Measurements from ENCODE around the gene PARD6A. TPM values are rescaled to one million over a fixed set of nuclear protein-coding genes. Genes with fewer than 3 reads are reported as not detected.

Gene PARD6A
- total and polyA plus RNA-seq, 2 of the 13 experiments (the other 11 are each of a cell fraction or from before 2014, with no cell fraction given) = 3.5 to 4.3 TPM

DNA sequence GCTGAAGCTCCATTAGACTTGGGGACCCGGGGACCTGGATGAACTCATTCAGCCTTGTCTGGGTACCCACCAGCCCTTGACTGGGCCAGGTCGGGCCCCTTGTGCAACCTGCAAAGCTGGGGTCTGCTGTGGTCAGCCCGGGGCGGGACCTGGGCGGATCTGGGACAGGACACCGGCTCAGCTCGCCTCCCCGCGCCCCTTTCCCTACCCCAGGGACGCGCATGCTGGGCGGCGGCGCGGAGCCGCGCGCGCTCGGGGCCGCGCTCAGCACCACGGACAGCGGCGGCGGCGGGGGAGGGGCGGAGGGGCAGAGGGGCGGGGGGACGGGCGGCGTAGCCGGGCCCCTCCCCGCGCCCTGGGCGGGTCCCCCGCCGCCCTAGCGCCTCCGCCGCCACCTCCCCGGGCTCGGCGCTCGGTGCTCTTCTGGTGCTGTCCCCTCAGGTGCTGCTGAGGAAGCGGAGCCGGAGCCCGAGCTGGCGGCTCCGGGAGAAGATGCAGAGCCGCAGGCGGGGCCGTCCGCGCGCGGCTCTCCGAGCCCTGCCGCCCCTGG is 8.1 kb upstream of the PARD6A start (continued):
- no peak for TF ChIP-seq SKI (IDR thresholded peaks at IDR 0.05; ENCODE audit: partially characterized antibody)
- TF ChIP-seq, protein P1, sequence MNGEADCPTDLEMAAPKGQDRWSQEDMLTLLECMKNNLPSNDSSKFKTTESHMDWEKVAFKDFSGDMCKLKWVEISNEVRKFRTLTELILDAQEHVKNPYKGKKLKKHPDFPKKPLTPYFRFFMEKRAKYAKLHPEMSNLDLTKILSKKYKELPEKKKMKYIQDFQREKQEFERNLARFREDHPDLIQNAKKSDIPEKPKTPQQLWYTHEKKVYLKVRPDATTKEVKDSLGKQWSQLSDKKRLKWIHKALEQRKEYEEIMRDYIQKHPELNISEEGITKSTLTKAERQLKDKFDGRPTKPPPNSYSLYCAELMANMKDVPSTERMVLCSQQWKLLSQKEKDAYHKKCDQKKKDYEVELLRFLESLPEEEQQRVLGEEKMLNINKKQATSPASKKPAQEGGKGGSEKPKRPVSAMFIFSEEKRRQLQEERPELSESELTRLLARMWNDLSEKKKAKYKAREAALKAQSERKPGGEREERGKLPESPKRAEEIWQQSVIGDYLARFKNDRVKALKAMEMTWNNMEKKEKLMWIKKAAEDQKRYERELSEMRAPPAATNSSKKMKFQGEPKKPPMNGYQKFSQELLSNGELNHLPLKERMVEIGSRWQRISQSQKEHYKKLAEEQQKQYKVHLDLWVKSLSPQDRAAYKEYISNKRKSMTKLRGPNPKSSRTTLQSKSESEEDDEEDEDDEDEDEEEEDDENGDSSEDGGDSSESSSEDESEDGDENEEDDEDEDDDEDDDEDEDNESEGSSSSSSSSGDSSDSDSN (CRISPR knock-in tag; IDR thresholded peaks at IDR 0.05) = no peak
- peak; percentile 73; the same call in 1 of the 2 replicates for TF ChIP-seq KLF6 (CRISPR knock-in tag; IDR thresholded peaks at IDR 0.05)
- TF ChIP-seq ZNF530 (CRISPR knock-in tag; IDR thresholded peaks at IDR 0.05; ENCODE audit: low read depth) = no peak
- TF ChIP-seq RAD21 (CRISPR knock-in tag; IDR thresholded peaks at IDR 0.05) = no peak
- TF ChIP-seq ZNF343 (CRISPR knock-in tag; IDR thresholded peaks at IDR 0.05) = no peak
- TF ChIP-seq KDM5A (IDR thresholded peaks at IDR 0.05; ENCODE audit: borderline replicate concordance, low read length) = no peak
- no peak for TF ChIP-seq MBD4 (IDR thresholded peaks at IDR 0.05; ENCODE audit: borderline replicate concordance, low read length)
- no peak for TF ChIP-seq SOX13 (IDR thresholded peaks at IDR 0.05)
- peak in 1 of 2 experiments; percentile 24; a peak in 1 of 4 replicates for TF ChIP-seq SOX13 (CRISPR knock-in tag; conservative IDR thresholded peaks at IDR 0.05 in 1 of 2, IDR thresholded peaks at IDR 0.05 in 1 of 2)
- TF ChIP-seq ZNF562 (CRISPR knock-in tag; IDR thresholded peaks at IDR 0.05; ENCODE audit: borderline replicate concordance) = no peak
- peak; percentile 84; the same call in 1 of the 2 replicates for TF ChIP-seq ZNF441 (CRISPR knock-in tag; IDR thresholded peaks at IDR 0.05; ENCODE audit: borderline replicate concordance)
- TF ChIP-seq, protein P2, sequence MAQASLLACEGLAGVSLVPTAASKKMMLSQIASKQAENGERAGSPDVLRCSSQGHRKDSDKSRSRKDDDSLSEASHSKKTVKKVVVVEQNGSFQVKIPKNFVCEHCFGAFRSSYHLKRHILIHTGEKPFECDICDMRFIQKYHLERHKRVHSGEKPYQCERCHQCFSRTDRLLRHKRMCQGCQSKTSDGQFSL (CRISPR knock-in tag; IDR thresholded peaks at IDR 0.05) = 0 out of 2 replicates have a peak, but pooled peaks have one; percentile 21
- peak; percentile 45; the same call in 1 of the 2 replicates for TF ChIP-seq ZNF607 (CRISPR knock-in tag; IDR thresholded peaks at IDR 0.05; ENCODE audit: borderline replicate concordance)
- TF ChIP-seq RFX1 (IDR thresholded peaks at IDR 0.05) = no peak
- TF ChIP-seq, protein P3, sequence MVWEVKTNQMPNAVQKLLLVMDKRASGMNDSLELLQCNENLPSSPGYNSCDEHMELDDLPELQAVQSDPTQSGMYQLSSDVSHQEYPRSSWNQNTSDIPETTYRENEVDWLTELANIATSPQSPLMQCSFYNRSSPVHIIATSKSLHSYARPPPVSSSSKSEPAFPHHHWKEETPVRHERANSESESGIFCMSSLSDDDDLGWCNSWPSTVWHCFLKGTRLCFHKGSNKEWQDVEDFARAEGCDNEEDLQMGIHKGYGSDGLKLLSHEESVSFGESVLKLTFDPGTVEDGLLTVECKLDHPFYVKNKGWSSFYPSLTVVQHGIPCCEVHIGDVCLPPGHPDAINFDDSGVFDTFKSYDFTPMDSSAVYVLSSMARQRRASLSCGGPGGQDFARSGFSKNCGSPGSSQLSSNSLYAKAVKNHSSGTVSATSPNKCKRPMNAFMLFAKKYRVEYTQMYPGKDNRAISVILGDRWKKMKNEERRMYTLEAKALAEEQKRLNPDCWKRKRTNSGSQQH (CRISPR knock-in tag; IDR thresholded peaks at IDR 0.05; ENCODE audit: low read depth) = 0 out of 2 replicates have a peak, but pooled peaks have one; percentile 76
- no peak for TF ChIP-seq IRX3 (CRISPR knock-in tag; IDR thresholded peaks at IDR 0.05; ENCODE audit: borderline replicate concordance, low read depth)
- no peak for TF ChIP-seq PHF5A (CRISPR knock-in tag; IDR thresholded peaks at IDR 0.05; ENCODE audit: low read depth, unreplicated experiment)
- no peak for TF ChIP-seq HNF1A (IDR thresholded peaks at IDR 0.05; ENCODE audit: low read depth)
- TF ChIP-seq HNF1A (CRISPR knock-in tag; IDR thresholded peaks at IDR 0.05; ENCODE audit: borderline replicate concordance) = no peak
- TF ChIP-seq SP2 (CRISPR knock-in tag; IDR thresholded peaks at IDR 0.05) = no peak

All from HepG2 (cell line).